ENCODE measurements around the gene TPPP. TPM values are rescaled to one million over a fixed set of nuclear protein-coding genes. Genes with fewer than 3 reads are reported as not detected.

The TPPP gene
- total RNA-seq, 2 donors from 2014 or later, result 12.2 to 15.7 TPM

GRCh38 chr5:663436-664342, 29.5 kb downstream of the TPPP start:
- no peak for TF ChIP-seq CTCF (IDR thresholded peaks at IDR 0.05)
- peaks cover 43% of the 10 kb centered on the region for H3K36me3 ChIP-seq

GRCh38 chr5:662751-663435, 30.3 kb downstream of the TPPP start:
- no peak overlapping the region for H3K27ac ChIP-seq
- DNase-seq (ENCODE audit: low spot score), result no peak
- H3K9me3 ChIP-seq, result peaks cover 0 to 5% of the 10 kb centered on the region in 2 donors
- no peak overlapping the region for H3K4me3 ChIP-seq
- no peak for TF ChIP-seq CTCF (IDR thresholded peaks at IDR 0.05)
- H3K4me1 ChIP-seq, result no peaks in the 10 kb centered on the region
- H3K27me3 ChIP-seq, result no peaks in the 10 kb centered on the region
- peaks cover 43% of the 10 kb centered on the region for H3K36me3 ChIP-seq

More at GRCh38 chr5:663436-664342, 29.5 kb downstream of the TPPP start:
- Histone ChIP-seq H3K27ac (no peak overlapping the region), H3K9me3 (no peaks in the 10 kb centered on the region), H3K4me1 (no peaks in the 10 kb centered on the region), H3K27me3 (no peaks in the 10 kb centered on the region), H3K4me3 (no peak overlapping the region)
- DNase-seq (ENCODE audit: low spot score), result no peak

- no peak for TF ChIP-seq CTCF (IDR thresholded peaks at IDR 0.05)
- no peak overlapping the region for H3K27ac ChIP-seq
- H3K9me3 ChIP-seq, result peaks cover 0 to 10% of the 10 kb centered on the region in 2 donors
- H3K36me3 ChIP-seq, result peaks cover 43% of the 10 kb centered on the region
- no peak for DNase-seq (ENCODE audit: low spot score)
- no peaks in the 10 kb centered on the region for H3K4me1 ChIP-seq
- no peak overlapping the region for H3K4me3 ChIP-seq
- H3K27me3 ChIP-seq, result no peaks in the 10 kb centered on the region
Measured at GRCh38 chr5:661891-662750, 31.0 kb downstream of the TPPP start.

- Histone ChIP-seq H3K27ac (no peak overlapping the region), H3K9me3 (peaks cover 0 to 10% of the 10 kb centered on the region in 2 donors), H3K4me3 (no peak overlapping the region), H3K36me3 (peaks cover 43% of the 10 kb centered on the region), H3K27me3 (no peaks in the 10 kb centered on the region), H3K4me1 (no peaks in the 10 kb centered on the region)
- TF ChIP-seq CTCF (IDR thresholded peaks at IDR 0.05), result no peak
- DNase-seq (ENCODE audit: low spot score), result no peak
Measured at GRCh38 chr5:660491-661030, 32.6 kb downstream of the TPPP start.

GRCh38 chr5:659496-660263, 33.5 kb downstream of the TPPP start:
- Histone ChIP-seq H3K27ac (no peak overlapping the region), H3K36me3 (peaks cover 36% of the 10 kb centered on the region), H3K4me1 (no peaks in the 10 kb centered on the region), H3K9me3 (peaks cover 0 to 10% of the 10 kb centered on the region in 2 donors), H3K4me3 (no peak overlapping the region), H3K27me3 (no peaks in the 10 kb centered on the region)
- no peak for TF ChIP-seq CTCF (IDR thresholded peaks at IDR 0.05)
- DNase-seq (ENCODE audit: low spot score), result no peak
